ENCODE data around the gene KCNJ16.

DNA sequence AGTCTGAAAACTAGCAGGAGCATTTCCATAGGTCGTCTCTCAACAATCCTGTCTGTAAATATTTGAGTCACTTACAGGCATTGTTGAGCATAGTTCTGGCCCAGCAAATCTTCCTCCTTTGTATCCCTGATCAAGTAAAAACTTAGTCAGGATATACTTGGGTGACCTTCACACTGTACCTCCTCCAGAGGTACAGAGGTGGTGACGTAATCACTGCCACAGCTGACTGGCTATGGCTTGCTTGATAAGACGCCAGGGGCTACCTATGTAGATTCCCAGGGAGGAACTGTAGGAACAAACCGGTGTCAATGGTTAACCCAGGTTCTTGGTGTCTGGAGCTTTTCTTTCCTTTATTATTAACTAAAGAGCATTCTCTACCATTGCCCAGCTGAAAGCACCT is at the start of gene KCNJ16:
- TF ChIP-seq, protein P1, sequence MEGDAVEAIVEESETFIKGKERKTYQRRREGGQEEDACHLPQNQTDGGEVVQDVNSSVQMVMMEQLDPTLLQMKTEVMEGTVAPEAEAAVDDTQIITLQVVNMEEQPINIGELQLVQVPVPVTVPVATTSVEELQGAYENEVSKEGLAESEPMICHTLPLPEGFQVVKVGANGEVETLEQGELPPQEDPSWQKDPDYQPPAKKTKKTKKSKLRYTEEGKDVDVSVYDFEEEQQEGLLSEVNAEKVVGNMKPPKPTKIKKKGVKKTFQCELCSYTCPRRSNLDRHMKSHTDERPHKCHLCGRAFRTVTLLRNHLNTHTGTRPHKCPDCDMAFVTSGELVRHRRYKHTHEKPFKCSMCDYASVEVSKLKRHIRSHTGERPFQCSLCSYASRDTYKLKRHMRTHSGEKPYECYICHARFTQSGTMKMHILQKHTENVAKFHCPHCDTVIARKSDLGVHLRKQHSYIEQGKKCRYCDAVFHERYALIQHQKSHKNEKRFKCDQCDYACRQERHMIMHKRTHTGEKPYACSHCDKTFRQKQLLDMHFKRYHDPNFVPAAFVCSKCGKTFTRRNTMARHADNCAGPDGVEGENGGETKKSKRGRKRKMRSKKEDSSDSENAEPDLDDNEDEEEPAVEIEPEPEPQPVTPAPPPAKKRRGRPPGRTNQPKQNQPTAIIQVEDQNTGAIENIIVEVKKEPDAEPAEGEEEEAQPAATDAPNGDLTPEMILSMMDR (IDR thresholded peaks at IDR 0.05), result no peak
- TF ChIP-seq POLR2A (IDR thresholded peaks at IDR 0.05) (no peak), POLR2AphosphoS5 (IDR thresholded peaks at IDR 0.05) (no peak)

All from breast epithelium (tissue), 3 donors.